Endothelial cell of hepatic sinusoid (primary cell): ENCODE data around the gene COL25A1.
"Not testable (repeated sequence)": the region's sequence is repeated elsewhere in the genome, so short reads cannot be mapped to it uniquely, and the experiment has no call there.

Source experiments
- in situ Hi-C: cut with HindIII; loops from 2 replicates; pipeline ENCODE4 v1.10.0; 2017; ENCODE audit warnings: low sequenced_read_pairs

Gene COL25A1

GRCh38 chr4:109070677-109071076 lies 231.8 kb downstream of the COL25A1 start:
- in situ Hi-C loops: not testable (repeated sequence)

GRCh38 chr4:109067508-109068235 lies 234.8 kb downstream of the COL25A1 start:
- in situ Hi-C loops: no loop called here

- in situ Hi-C loops: no loop called here
Measured at GRCh38 chr4:109065006-109065405, 237.5 kb downstream of the COL25A1 start.

GRCh38 chr4:109053257-109053656 lies 249.2 kb downstream of the COL25A1 start:
- in situ Hi-C loops: no loop called here

- in situ Hi-C loops: no loop called here
Measured at GRCh38 chr4:109052821-109053220, 249.6 kb downstream of the COL25A1 start.

- in situ Hi-C loops: no loop called here
Measured at GRCh38 chr4:109051054-109051453, 251.4 kb downstream of the COL25A1 start.

- in situ Hi-C loops: no loop called here
Measured at GRCh38 chr4:109049926-109050325, 252.5 kb downstream of the COL25A1 start.

- in situ Hi-C loops: no loop called here
Measured at GRCh38 chr4:109046471-109047201, 255.8 kb downstream of the COL25A1 start.

- in situ Hi-C loops: no loop called here
Measured at GRCh38 chr4:109044431-109044830, 258.0 kb downstream of the COL25A1 start.

- in situ Hi-C loops: no loop called here
Measured at GRCh38 chr4:109043286-109043685, 259.2 kb downstream of the COL25A1 start.

- in situ Hi-C loops: no loop called here
Measured at GRCh38 chr4:109041463-109042360, 260.7 kb downstream of the COL25A1 start.

GRCh38 chr4:109040441-109040840 lies 262.0 kb downstream of the COL25A1 start:
- in situ Hi-C loops: no loop called here

GRCh38 chr4:109037026-109037425 lies 265.4 kb downstream of the COL25A1 start:
- in situ Hi-C loops: no loop called here

GRCh38 chr4:109033993-109034392 lies 268.5 kb downstream of the COL25A1 start:
- in situ Hi-C loops: no loop called here

- in situ Hi-C loops: no loop called here
Measured at GRCh38 chr4:109032671-109033070, 269.8 kb downstream of the COL25A1 start.

GRCh38 chr4:109029987-109030386 lies 272.5 kb downstream of the COL25A1 start:
- in situ Hi-C loops: no loop called here

- in situ Hi-C loops: no loop called here
Measured at GRCh38 chr4:109027016-109027500, 275.4 kb downstream of the COL25A1 start.

- in situ Hi-C loops: no loop called here
Measured at GRCh38 chr4:109026588-109026987, 275.9 kb downstream of the COL25A1 start.

GRCh38 chr4:109025471-109026076 lies 276.9 kb downstream of the COL25A1 start:
- in situ Hi-C loops: no loop called here

GRCh38 chr4:109022961-109023360 lies 279.5 kb downstream of the COL25A1 start:
- in situ Hi-C loops: no loop called here

GRCh38 chr4:109021630-109022029 lies 280.8 kb downstream of the COL25A1 start:
- in situ Hi-C loops: not testable (repeated sequence)
